Peyer's patch (tissue), 4 donors: Measurements from ENCODE around the gene FBXW7. TPM values are rescaled to one million over a fixed set of nuclear protein-coding genes. Genes with fewer than 3 reads are reported as not detected.

ENCODE experiments used
- DNase-seq, 3 donors: peaks; one replicate each; pipeline ENCODE4 v3.0.0-alpha.2; 2017 to 2019
- H3K27ac ChIP-seq, 4 donors: fragments of 200-600 bp; sonication (generic); one replicate each; pipeline ENCODE4 v1.5.1; 2016 to 2019
- H3K27me3 ChIP-seq, 2 donors: fragments of 200-600 bp; sonication (generic); one replicate each; pipeline ENCODE4 v1.5.1; 2019
- H3K36me3 ChIP-seq, 3 donors: fragments of 200-600 bp; sonication (generic); one replicate each; pipeline ENCODE4 v1.5.1; 2016 to 2019
- H3K4me1 ChIP-seq, 4 donors: fragments of 200-600 bp; sonication (generic); one replicate each; pipeline ENCODE4 v1.5.1; 2016 to 2019
- H3K4me3 ChIP-seq, 4 donors: fragments of 200-600 bp; sonication (generic); 1 replicate in 3 of 4; 2 replicates in 1 of 4; pipeline ENCODE4 v1.5.1; 2016 to 2019; ENCODE audit warnings: mild to moderate bottlenecking in 1 of 4
- H3K9me3 ChIP-seq, 4 donors: fragments of 200-600 bp; sonication (generic); one replicate each; pipeline ENCODE4 v1.5.1; 2016 to 2019; ENCODE audit warnings: mild to moderate bottlenecking in 1 of 4
- POLR2A ChIP-seq, 2 donors: fragments of 450-650 bp; IDR thresholded peaks; one replicate each; pipeline ENCODE4 v1.5.1; 2017; ENCODE audit warnings: antibody characterized with exemption in 2 of 2, mild to moderate bottlenecking in 2 of 2, moderate library complexity in 2 of 2
- total RNA-seq, 4 donors: library from RNA; depleted of rRNA; stranded (reverse); fragments of >200 nt; gene quantifications; one replicate each; pipeline ENCODE4 v1.1.0, GENCODE V29; 2016
- TF ChIP-seq, protein P1 (sequence below), 6 experiments: fragments of 450-650 bp in 4 of 6; fragments of 200-600 bp in 2 of 6; sonication (generic) in 1 of 6; IDR thresholded peaks; one replicate each; pipeline ENCODE4 v1.5.1; 2017 to 2019; ENCODE audit warnings: antibody characterized with exemption in 6 of 6, mild to moderate bottlenecking in 3 of 6, moderate library complexity in 1 of 6

Gene FBXW7
- total RNA-seq, 4 donors from 2014 or later: 33.4 to 120 (median 43.0) TPM

DNA sequence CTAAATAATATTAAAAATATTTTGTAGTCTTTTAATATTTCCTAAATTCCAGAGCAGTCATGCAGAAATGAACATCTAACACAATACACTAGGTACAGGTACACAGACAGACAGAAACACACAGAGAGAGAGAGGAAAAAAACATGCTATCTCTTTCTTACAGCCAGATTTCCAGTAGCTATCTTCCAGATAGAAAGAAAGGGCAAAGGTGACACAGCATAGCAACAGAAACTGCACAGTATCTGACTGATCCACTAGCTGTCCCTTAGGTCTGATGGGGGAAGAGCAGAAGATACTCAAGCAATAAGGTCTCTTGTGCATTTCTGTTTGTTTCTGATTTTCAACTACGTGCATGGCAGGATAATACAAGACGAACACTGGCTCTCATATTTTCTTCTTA lies 7.8 kb downstream of the FBXW7 start:
- peaks cover 0 to 7% (median 0%) of the 10 kb centered on the region in 4 donors for H3K4me1 ChIP-seq
- TF ChIP-seq, protein P1, sequence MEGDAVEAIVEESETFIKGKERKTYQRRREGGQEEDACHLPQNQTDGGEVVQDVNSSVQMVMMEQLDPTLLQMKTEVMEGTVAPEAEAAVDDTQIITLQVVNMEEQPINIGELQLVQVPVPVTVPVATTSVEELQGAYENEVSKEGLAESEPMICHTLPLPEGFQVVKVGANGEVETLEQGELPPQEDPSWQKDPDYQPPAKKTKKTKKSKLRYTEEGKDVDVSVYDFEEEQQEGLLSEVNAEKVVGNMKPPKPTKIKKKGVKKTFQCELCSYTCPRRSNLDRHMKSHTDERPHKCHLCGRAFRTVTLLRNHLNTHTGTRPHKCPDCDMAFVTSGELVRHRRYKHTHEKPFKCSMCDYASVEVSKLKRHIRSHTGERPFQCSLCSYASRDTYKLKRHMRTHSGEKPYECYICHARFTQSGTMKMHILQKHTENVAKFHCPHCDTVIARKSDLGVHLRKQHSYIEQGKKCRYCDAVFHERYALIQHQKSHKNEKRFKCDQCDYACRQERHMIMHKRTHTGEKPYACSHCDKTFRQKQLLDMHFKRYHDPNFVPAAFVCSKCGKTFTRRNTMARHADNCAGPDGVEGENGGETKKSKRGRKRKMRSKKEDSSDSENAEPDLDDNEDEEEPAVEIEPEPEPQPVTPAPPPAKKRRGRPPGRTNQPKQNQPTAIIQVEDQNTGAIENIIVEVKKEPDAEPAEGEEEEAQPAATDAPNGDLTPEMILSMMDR (IDR thresholded peaks at IDR 0.05): no peak
- TF ChIP-seq POLR2A (IDR thresholded peaks at IDR 0.05): no peak
- no peaks in the 10 kb centered on the region for H3K9me3 ChIP-seq
- no peak for DNase-seq
- no peaks in the 10 kb centered on the region for H3K27me3 ChIP-seq
- H3K27ac ChIP-seq: no peak overlapping the region
- no peaks in the 10 kb centered on the region for H3K36me3 ChIP-seq
- H3K4me3 ChIP-seq: no peak overlapping the region

GRCh38 chr4:152525878-152526277 lies 10.0 kb downstream of the FBXW7 start:
- TF ChIP-seq, protein P1 (IDR thresholded peaks at IDR 0.05): no peak
- no peak for TF ChIP-seq POLR2A (IDR thresholded peaks at IDR 0.05)
- Histone ChIP-seq H3K27me3 (no peaks in the 10 kb centered on the region), H3K9me3 (no peaks in the 10 kb centered on the region), H3K27ac (no peak overlapping the region), H3K4me1 (no peaks in the 10 kb centered on the region), H3K36me3 (no peaks in the 10 kb centered on the region), H3K4me3 (no peak overlapping the region)
- no peak for DNase-seq

DNA sequence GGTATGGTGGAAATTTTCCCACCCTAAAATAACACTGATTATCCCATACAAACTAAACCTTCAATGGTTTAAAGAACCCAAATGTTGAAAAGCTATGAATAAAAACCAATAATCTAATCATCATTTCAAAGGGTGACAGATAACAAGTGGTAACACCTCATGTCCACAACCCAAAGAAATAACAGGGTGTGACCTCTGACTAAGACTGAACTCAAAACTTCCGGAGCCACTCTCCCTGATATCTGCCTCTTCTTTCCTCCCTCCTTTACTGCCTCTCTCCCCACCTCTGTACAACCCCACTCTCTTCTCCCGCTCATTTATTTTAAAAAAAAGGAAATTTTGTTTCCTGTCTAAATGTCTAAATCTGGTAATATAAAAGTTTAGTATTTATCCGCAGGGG lies 11.5 kb downstream of the FBXW7 start:
- Histone ChIP-seq H3K4me3 (no peak overlapping the region), H3K27me3 (no peaks in the 10 kb centered on the region), H3K4me1 (no peaks in the 10 kb centered on the region), H3K27ac (no peak overlapping the region), H3K9me3 (no peaks in the 10 kb centered on the region), H3K36me3 (no peaks in the 10 kb centered on the region)
- TF ChIP-seq POLR2A (IDR thresholded peaks at IDR 0.05): no peak
- TF ChIP-seq, protein P1 (IDR thresholded peaks at IDR 0.05): no peak
- no peak for DNase-seq

DNA sequence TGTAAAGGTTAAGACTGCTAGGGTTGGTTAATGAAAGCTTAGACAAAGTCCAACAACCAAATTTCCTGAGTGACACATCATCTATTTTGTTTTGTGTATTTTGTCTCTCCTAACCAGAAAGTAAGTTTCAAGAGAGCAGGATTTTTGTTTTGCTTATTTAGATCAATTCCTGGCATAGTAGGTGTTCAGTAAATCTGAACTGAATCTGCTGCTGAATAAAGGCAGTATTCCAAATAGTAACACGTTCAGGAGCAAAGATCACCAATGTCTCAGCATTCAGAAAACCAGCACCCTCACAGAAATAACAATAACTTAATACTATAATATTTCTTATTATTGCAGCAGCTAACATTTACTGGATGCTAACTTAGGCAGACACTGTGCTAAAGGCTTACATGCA lies 12.2 kb downstream of the FBXW7 start:
- H3K27me3 ChIP-seq: no peaks in the 10 kb centered on the region
- DNase-seq: no peak
- no peaks in the 10 kb centered on the region for H3K36me3 ChIP-seq
- no peak overlapping the region for H3K4me3 ChIP-seq
- no peak overlapping the region for H3K27ac ChIP-seq
- TF ChIP-seq POLR2A (IDR thresholded peaks at IDR 0.05): no peak
- TF ChIP-seq, protein P1 (IDR thresholded peaks at IDR 0.05): no peak
- no peaks in the 10 kb centered on the region for H3K4me1 ChIP-seq
- H3K9me3 ChIP-seq: no peaks in the 10 kb centered on the region

DNA sequence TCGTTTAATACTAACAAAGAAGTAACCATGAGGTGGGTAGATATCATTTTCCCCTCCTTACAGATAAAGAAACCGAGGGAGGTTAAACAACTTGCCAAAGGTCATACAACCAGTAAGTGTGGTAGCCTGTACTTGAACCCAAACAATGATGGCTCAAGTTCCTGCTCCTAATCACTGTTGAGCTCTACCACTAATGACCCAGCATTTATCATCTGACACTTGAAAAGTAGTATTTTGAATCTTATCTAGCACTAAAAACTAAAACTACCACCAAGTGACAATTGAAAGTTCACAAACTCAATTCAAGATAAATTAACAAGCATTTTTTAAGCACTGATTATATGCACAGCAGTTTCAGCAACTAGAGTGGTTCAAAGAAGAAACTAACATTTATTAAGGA lies 13.1 kb downstream of the FBXW7 start:
- Histone ChIP-seq H3K9me3 (no peaks in the 10 kb centered on the region), H3K4me1 (no peaks in the 10 kb centered on the region), H3K27ac (no peak overlapping the region), H3K36me3 (no peaks in the 10 kb centered on the region), H3K4me3 (no peak overlapping the region), H3K27me3 (no peaks in the 10 kb centered on the region)
- no peak for TF ChIP-seq POLR2A (IDR thresholded peaks at IDR 0.05)
- TF ChIP-seq, protein P1 (IDR thresholded peaks at IDR 0.05): no peak
- no peak for DNase-seq

DNA sequence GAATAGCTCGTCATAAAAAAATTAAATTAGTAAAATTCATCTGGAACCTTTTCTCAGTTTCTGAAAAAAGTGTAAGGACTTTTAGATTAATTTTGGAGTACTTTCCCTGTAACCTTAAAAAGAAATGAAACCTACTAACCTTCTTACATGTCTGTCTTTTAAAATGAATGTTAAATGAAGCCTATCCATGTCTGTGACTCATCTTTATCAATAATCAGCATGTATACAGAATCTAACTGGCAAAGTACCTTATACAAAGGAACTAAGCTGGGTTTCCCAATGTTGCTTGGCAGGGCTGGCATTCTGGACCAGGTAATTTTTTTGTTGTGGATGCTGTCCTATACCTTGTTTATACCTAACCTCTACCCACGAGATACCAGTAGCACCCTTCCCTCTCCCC lies 13.6 kb downstream of the FBXW7 start:
- DNase-seq: no peak
- no peak overlapping the region for H3K27ac ChIP-seq
- H3K36me3 ChIP-seq: no peaks in the 10 kb centered on the region
- no peaks in the 10 kb centered on the region for H3K27me3 ChIP-seq
- no peaks in the 10 kb centered on the region for H3K9me3 ChIP-seq
- H3K4me3 ChIP-seq: no peak overlapping the region
- TF ChIP-seq POLR2A (IDR thresholded peaks at IDR 0.05): no peak
- TF ChIP-seq, protein P1 (IDR thresholded peaks at IDR 0.05): no peak
- H3K4me1 ChIP-seq: no peaks in the 10 kb centered on the region
